GM19023 (cell line): Measurements from ENCODE around the gene RCVRN.
"Not testable (repeated sequence)": the region's sequence is repeated elsewhere in the genome, so short reads cannot be mapped to it uniquely, and the experiment has no call there.

ENCODE experiments used
- ATAC-seq: cut with Tn5 transposase; IDR thresholded peaks from one replicate; pipeline ENCODE4 v1.9.1; 2021; ENCODE audit warnings: mild to moderate bottlenecking, moderate library complexity; ENCODE audit not compliant: unreplicated experiment

The RCVRN gene

DNA sequence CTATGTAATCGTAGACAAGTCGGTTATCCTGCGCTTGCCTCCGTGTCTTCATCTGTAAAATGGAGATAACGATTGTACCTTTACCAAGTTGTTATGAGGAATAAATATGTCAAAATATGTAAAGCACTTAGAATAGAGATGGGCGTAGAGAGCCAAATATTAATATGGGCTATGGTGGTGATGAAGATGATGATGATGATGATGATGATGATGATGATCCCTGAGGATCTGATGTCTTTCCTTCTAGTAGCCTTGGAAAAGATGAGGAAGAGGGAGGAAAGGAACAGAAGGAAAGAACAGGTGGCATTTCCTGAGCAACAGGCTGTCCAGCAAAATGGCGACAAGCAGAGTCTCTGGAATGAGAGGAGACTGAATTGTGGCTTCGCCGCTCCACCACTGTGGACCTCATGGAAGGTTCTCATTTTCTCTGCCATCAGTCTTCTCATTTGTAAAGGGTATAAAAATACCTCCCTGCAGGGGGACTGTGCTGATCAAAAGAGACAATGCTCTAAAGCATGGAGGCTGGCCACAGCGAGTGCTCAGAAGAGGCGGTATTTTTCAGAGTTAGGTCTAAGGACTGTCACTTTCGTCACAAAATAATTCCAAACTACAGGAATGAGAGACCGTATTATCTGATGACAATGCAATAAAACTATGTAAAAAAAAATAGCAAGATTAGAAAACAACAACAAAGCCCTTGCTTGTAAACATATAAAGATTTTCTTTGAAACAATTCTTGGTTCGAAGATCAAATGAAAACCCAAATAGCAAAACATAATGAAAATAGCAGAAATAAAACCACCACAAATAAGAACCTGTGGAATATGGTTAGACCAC is 17.2 kb upstream of the RCVRN start:
- no peak for ATAC-seq

- ATAC-seq = not testable (repeated sequence)
Observed at GRCh38 chr17:9921216-9921615, 16.1 kb upstream of the RCVRN start.

GRCh38 chr17:9918804-9919352 is 13.8 kb upstream of the RCVRN start:
- ATAC-seq = no peak

DNA sequence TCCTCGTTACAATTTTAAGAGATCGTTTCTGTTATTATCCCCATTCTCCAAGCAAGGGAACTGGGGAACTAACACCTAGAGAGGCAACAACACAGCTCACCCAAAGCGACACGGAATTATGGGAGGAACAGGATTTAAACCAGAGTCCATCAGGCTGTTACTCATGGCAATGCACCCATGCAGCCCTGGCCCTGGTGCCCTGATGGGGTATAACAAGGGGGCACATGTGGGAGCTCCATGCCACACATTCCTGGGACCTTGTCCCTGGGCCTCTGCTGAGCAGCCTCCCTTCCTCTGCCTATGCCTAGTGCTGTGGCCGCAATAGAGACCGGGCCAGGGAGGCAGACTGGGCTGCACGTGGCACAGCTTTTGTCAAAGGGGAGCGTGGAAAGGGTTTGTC is 13.3 kb upstream of the RCVRN start:
- ATAC-seq = no peak

DNA sequence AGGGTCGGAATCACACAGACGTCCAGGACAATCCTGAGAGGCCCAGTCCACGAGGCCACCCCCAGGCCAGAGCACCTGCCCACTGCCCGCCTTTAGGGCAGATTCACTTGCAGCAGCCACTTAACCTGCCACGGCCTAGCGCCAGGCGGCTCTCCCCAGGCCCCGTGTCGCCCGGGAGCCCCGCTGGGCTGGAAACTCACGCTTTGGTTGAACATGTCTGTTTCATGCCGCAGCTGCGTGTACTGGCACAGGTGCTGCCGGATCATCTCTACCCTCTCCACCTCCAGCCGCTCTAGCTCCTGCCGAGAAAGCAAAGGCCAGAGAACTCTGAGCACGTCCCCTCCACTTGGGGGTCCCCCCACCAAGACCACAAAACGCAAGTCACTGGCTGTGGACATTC is 12.7 kb upstream of the RCVRN start:
- no peak for ATAC-seq

DNA sequence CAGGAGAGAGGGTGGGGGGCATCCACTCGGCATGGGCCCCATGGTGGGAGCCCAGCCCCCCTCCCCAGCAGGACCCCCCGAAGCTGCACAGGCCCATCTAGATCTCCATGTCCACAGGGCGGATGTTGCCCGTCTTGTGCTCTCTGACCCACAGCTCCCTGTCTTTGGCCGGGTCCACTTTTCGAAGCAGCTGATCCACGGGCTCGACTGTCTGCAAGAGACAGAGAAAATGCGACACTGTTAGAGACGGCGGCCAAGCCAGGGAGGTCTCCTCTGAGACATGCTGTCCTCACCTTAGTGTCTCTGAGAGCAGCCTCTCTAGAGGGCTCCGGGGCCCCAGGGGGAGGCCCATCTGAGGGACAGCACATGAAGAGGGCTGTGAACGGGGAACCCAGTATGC is 12.1 kb upstream of the RCVRN start:
- ATAC-seq = no peak

GRCh38 chr17:9916108-9916507 is 11.0 kb upstream of the RCVRN start:
- ATAC-seq = no peak

DNA sequence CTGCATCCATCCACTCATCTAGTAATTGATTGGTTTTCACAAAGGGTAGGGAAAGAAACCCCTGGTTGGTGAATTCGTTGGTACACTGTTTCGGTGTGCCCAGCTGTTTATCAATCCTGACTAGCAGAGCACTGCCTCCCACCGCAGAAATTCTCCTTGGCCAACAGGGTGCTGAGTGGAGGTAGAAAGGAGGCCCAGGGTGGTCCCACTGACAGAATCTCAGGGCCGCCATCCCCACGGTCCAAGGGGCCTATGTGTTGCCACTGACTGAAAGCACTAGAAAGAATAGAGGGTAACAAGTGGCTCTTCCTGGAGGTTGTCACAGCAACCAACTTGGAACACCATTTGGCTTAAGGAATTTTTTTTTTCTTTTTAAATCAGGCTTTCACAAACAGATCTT is 8.4 kb upstream of the RCVRN start:
- no peak for ATAC-seq

GRCh38 chr17:9912121-9913099 is 7.3 kb upstream of the RCVRN start:
- no peak for ATAC-seq

- ATAC-seq = no peak
Observed at GRCh38 chr17:9911089-9911488, 6.0 kb upstream of the RCVRN start.

DNA sequence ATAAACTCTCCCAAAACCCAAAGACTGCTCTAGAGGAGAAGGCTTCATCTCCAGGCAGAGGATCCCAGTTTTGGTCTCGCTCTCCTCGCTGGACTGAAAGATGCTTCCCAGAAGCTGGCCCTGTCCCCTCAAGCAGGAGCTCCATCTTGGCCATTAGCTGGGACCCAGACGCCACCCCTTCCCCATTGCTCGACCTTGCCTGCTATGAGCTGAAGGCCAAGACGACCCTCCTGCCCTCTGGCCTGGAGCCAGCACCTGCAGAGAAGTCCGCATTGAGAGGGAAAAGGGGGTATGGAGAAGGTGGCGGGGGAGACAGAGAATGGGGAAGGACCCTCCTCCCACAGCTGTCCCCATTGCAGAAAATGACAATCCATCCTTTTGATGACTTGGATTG is 3.6 kb upstream of the RCVRN start:
- ATAC-seq = no peak

GRCh38 chr17:9907883-9908648 is 3.0 kb upstream of the RCVRN start:
- no peak for ATAC-seq

DNA sequence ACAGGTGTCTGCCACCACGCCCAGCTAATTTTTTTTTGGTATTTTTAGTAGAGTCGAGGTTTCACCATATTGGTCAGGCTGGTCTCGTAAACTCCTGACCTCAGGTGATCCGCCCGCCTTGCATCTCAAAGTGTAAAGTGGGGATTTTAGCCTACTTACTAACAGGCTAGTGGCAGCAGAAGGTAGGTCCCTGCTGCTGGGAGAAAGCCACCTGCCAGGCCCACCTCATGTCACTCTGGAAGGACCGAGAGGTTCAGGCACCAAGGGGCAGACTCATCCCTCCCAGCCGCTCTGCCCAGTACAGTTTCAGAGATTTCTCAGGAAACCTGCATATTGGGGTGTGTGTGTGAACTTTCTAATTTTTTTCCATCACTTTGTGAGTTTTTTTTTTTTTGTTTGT is 2.1 kb upstream of the RCVRN start:
- no peak for ATAC-seq

DNA sequence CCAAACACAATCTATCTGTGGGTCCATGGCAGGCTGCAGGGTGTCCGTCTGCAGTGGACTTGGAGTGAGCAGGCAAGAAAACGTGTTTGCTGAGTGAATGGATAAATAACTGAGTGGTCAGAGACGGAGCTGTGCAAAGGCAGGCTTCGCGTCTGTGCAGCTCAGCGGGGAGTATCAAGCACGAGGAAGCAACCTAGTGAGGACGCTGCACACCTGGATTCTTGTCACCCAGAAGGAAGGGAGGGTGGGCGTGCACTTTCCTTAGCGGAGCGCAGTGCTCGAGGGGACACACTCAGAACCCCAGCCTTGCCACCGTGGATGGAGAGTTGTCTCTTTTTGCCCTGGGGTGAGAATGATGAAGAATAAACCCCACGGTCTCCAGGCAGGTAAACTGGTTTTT is 1.5 kb upstream of the RCVRN start:
- no peak for ATAC-seq

GRCh38 chr17:9905902-9906301 is 831 bp upstream of the RCVRN start:
- no peak for ATAC-seq

GRCh38 chr17:9904277-9905077 is 594 bp downstream of the RCVRN start:
- ATAC-seq = no peak

DNA sequence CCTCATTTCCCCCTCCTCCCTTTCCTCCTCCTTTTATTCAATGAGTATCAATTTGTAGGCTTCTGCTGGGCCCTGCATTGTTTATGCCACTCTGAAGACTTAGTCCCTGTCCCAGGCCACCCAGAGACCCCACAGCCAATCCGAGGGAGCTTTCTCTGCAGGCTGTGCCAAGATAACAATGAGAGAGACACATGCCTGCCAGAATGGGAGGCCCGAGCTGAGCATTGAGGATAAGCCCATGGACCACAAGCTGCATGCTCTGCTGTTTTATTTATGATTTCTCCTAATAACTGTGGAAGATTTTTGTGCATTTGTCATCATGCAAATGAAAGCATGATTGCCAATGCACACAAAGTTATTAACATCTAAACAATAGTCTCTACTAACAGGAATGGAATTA is 3.0 kb downstream of the RCVRN start:
- no peak for ATAC-seq

GRCh38 chr17:9900784-9901183 is 4.3 kb downstream of the RCVRN start:
- ATAC-seq = no peak

GRCh38 chr17:9900044-9900594 is 5.0 kb downstream of the RCVRN start:
- ATAC-seq = no peak
